CD1c-positive myeloid dendritic cell (primary cell): Measurements from ENCODE around the gene ACYP2.
"Not testable (repeated sequence)": the region's sequence is repeated elsewhere in the genome, so short reads cannot be mapped to it uniquely, and the experiment has no call there.

Source experiments
- DNase-seq: peaks from one replicate; pipeline ENCODE4 v3.0.0-alpha.2; 2016; ENCODE audit errors: extremely low spot score

Gene ACYP2

DNA sequence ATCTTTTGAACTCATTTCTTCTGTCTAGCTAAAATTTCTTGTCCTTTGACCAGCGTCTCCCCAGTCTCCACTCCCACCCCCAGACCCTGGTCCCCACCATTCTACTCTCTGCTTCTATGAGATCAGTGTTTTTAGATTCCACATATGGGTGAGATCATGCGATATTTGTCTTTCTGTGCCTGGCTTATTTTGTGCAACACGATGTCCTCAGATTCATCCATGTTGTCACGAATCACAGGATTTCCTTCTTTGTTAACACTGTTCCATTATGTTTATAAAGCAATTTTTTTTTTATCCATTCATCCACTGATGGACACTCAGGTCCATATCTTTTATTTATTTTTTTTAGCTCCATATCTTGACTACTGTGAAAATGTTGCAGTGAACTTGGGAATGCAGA lies 16.0 kb upstream of the ACYP2 start:
- DNase-seq = no peak

DNA sequence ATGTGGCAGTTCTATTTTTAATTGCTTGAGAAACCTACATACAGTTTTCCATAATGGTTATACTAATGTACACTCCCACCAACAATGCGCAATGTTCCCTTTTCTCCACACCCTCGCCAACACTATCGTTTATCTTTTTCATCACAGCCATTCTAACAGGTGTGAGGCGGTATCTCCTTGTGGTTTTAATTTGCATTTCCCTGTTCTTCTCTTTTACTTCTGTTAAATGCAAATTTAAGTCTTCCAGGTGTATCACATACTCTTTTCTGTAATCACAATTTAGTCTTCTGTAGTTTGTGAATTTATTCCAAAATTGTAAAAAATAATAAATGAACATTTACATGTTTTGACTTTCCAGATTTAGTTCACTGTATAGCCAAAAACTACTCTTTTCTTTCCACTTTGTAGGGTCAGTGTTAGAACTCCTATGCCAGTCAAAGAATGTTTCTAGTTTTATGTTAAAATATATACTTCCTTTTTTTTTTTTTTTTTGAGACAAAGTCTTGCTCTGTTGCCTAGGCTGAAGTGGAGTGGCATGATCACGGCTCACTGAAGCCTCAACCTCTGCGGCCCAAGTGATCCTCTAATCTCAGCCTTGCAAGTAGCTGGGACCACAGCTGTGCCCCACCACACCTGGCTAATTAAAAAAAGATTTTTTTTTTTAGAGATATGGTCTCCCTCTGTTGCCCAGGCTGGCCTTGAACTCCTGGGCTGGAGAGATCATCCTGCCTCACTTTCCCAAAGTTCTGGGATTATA lies 15.4 kb upstream of the ACYP2 start:
- DNase-seq = no peak

DNA sequence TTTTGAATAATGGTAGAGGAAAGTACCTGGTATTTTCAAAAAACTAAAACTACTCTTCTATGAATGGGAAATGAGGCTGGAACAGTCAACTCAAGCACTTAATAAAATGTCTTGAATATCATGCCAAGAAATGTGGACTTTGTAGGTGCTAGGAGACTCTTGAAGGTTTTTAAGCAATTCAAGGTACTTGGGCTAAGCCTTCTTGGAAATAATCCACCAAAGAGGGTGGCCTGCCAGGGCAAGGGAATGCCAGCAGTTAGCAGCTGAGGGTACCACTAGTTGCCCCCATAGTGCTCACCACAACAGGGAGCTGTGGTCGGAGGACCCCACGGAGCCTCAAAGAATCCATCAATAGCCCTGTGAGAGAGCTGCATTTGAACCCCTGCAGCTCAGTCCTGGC lies 14.6 kb upstream of the ACYP2 start:
- DNase-seq = no peak

DNA sequence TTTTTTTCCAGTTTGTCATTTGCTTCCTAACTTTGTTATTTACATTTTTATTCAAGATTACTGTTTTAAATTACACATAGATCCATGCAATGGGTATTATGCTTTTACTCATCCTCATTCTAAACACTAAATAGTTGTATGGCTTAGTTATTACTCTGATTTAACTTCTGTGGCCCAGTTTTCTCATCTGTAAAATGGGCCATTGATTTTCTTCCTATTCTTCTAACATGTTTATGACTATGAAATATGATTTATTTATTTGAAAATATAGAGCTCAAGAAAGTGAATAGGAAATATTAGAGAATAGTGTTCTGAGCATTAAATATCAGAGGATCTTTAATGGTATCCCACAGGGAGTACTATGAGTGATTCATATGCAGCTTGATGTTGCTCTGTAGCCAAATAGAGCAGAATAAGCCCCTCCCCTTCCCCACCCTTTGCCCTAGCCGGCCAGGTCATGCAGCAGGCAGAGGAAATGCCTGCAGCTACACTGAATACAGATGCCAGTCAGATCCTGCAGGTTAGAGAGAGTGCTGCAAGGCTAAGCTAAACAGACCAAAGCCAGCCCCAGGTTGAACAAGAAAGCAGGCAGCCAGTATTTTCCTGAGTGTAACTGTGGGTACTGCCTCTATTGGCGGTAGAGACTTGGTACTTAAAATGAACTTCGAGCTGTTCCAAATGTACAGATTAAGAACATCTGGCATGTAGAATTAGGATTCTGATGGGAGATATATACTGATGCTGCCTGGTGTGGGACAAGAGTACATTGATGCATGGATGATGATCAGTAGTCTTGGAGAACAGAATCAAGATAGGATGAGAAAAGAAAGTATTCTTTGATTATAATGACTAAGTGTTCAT lies 11.7 kb upstream of the ACYP2 start:
- DNase-seq = no peak

DNA sequence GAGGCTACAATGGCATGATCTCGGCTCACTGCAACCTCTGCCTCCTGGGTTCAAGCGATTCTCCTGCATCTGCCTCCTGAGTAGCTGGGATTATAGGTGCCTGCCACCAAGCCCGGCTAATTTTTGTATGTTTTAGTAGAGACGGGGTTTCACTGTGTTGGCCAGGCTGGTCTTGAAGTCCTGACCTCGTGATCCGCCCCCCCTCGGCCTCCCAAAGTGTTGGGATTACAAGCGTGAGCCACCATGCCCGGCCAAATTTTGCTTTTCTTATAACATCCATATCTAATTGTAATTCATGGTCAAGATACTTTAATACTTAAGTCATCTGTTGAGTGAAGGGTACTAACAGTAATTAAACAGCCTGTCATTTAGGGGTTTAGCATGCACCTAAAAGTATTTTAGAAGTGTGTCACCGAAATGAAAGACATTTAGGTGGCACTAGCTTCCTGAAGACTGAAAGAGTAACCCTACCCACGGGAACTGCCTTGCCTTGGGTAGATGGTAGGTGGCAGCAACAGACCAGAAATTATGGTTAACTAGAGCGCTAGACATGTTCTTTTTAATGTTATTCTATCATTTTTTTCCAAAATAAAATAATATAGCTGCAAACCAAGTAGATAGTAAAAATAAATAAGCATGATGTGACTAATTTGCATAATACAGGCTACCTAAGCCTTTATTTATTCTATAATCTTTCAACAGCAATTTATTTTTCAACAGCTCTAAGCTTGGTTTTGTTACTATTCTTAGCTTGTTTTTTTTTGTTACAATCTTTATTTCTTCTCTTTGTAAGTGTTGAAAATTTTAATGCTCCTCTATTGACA lies 8.6 kb upstream of the ACYP2 start:
- DNase-seq = peak; percentile 41

DNA sequence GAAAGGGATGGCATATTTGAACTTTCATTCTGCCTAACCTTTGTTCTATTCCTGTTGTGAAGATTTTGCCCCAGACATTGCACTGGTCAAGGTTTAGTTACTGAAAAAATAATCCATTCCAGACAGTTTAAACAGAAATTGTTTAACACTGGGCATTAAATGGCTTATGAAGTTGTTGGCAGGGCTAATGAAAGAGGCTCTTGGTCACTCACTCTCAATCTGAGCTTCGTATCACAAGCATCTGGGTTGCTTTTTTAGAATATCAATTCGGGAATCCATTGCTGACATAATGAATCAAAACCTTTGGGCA lies 8.0 kb upstream of the ACYP2 start:
- no peak for DNase-seq

DNA sequence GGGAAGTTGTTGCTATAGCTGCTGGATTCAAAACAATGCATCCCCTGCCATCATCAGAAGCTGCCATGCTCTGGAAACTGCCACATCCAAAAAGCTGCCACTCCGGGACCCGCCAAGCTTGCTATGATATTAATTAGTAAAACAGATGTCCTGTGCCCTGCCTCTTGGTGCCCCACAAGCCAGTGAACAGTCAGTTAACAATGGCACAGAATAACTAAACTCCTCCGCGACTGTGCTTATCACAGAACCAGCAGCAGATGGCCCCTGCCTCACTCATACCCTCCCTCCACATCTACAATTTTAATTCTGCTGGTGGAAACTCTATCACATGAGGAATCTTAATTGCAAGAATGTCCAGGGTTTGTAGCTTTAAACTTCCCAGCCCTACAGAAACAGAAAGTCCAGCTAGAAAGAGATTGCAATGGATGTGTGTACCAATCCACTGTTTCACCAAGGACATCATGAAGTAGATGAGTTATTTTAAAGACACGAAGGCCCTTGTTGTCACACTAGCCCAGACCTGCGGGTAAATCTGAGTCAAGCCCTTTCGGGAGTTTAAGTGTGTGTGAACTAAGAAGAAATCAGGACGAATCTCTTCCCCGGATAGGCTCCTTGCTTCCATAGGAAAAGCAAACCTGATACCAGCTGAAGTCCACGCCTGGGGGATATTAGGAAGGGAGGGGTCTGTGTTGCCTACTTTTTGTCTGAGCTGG lies 7.4 kb upstream of the ACYP2 start:
- no peak for DNase-seq

DNA sequence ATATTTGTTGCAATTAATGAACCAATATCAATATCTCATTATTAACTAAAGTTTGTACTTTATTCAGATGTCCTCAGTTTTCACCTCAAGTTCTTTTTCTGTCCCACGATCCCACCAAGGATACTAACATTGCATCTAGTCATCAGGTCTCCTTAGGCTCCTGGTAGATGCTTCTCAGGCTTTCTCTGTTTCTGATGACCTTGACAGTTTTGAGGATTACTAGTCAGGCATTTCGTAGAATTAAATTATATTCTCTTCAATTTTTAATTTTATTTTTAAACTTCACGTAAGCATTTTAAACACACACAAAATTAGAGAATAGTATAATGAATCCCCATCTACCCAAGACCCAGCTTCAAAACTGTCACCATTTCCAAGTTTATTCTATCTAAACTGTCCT lies 5.6 kb upstream of the ACYP2 start:
- no peak for DNase-seq

DNA sequence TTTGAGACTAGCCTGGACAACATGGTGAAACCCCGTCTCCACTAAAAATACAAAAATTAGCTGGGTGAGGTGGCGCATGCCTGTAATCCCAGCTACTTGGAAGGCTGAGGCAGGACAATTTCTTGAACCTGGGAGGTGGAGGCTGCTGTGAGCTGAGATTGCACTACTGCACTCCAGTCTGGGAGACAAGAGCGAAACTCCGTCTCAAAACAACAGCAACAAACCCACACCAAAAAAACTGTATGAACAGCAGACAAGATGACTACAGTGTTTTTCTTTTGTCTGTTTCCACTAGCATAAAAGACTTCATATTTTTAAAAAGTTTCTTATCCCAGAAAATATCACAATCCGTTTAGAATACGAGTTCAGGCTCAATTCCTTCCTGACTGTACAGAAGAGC lies 936 bp upstream of the ACYP2 start:
- not testable (repeated sequence) for DNase-seq

DNA sequence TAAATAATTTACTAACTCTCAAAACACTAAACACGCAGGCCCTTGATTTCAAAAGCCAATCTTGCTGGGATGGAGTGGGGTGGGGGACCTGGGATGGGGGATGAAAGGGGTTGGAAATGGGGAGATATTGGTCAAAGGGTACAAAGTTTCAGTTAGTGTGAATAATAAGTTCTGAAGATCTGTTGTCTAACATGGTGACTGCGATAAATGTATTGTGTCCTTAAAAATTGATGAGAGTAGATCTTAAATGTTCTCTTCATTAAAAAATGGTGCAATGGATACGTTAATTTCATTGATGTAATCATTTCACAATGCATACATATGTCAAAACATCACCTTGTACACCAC lies 505 bp upstream of the ACYP2 start:
- DNase-seq = no peak

DNA sequence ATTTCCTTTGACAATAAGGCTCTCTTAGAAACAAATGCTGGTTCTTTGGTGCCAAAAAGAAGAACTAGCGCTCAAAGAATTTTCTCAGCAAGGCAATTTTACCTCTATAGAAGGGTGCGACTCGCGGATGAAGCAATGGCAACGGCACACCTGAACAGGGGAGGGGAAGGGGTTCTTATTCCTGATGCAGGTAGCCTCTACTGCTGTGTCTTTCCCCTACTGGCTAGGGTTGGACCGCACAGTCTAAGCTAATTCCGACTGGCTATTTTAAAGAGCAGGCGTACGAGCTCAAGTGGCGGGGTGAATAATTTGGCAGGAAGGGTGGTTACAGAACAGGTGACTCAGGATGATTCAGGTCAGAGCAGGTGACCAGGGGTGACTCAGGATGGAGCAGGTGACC lies 1.2 kb downstream of the ACYP2 start:
- DNase-seq = not testable (repeated sequence)

DNA sequence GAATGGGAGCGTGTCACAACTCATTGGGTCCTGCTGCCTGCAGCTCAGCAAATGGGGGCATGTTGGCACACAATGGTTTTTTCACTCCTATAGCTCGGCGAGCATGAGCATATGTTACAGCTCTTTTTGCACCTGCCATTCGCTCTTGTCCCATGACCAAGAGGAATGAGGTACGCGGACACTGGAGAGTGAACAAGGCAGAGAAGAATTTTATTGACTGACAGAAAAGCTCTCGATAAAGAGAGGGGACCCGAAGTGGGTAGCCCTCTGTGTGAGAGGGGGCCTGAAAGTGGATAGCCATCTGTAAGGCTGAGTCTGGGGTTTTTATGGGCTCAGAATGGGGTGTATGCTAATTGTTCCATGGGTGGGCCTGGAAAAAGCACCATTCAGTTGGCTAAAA lies 5.5 kb downstream of the ACYP2 start:
- DNase-seq = no peak

DNA sequence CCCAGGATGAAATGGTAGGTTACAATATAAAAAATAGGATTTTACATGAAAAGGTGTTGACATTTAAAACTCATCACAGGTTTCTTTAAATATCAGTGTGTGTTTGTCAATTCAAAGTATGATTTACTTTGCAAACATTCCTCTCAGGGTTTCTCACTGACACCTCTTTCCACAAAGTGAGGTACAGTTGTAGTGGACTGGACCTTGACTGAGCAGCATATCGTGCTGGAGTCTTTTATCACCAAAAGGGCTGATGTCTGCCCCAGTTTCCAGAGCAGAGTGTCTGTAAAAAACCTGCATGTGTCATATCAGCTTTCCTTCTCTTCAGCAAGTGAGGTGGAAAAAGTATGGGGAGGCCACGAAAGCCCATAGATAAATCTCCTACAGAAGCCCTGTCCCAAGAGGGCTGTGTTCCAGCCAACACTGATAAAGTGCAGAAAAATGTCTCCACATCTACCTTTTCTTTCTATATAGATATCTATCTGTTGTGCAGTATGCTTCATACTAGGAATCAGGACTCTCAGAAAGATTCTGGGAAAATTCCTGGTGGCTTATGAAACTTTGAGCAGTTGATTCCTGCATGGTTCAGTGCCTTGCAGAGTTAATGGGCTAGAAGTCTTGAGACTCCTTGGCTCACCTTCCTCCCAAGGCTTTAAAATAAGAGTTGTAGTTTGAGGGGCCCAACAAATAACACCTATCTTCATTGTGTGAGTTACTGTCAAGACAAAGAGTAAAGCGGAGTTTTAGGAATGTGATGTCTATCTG lies 6.9 kb downstream of the ACYP2 start:
- DNase-seq = no peak

DNA sequence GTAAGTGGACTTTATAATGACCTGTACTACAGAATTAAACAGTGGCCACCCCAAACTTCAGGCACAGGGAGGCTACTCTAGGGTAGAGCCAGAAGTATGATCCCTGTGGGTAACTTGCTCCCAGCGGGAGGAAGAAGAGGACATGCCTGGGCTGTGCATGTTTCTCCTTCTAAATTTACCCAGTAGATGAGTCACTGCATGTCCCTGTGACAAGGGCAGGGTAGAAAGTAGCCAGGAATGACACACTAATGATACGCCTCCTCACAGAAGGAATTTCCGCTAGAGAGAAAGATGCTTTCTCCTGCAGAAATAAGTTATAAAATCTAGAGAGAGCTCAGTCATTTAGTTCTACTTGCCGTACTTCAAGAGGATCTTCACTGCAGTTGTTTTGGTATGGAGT lies 7.5 kb downstream of the ACYP2 start:
- DNase-seq = no peak

DNA sequence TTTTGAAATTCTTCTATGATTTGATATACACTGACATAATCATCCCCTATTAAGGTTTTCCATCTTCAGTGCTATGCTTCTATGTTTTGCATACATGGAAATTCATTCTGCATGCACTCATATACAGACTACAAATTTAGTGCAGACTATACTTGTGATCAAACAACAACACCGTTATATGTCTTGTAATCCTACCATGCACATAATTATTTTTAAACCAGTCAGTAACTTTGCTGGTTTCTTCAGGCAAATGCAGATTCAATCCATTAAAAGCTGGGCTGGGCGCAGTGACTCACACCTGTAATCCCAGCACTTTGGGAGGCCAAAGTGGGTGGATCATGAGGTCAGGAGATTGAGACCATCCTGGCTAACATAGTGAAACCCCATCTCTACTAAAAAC lies 11.8 kb downstream of the ACYP2 start:
- DNase-seq = not testable (repeated sequence)

DNA sequence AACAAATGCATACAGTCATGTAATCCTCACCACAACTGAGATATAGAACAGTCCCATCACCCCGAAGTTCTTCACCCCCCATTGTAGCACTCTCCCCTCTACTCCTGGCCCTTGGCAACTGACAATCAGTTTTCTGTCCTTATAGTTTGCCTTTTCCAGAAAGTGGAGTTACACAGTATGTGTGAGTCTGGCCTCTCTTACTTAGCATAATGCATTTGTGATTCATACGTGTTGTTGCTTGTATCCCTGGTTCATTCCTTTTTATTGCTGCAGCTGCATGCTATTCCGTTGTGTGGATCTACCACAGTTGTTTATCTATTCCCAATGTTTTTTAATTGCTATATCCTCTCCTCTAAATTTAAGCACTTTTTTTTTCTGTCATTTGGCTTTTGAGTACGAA lies 17.6 kb downstream of the ACYP2 start:
- DNase-seq = no peak

DNA sequence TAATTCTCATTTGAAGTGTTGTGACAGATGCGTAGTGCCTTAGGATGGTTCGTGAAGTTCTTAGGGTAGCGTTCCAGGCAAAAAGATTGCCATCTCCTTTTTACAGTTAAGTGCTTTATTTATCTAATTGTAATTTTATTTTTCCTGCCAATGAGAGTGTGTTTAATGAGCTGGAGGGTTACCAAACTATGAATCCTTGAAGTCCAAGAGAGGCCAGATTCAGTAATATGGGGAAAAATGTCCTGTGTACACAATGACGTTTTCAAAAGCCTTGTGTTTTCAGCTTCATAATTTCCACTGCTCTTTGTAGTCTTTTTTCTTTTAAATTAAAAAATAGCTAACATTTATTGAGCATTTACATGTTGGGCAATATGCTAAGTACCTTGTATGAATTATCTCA lies 23.8 kb downstream of the ACYP2 start:
- DNase-seq = no peak

DNA sequence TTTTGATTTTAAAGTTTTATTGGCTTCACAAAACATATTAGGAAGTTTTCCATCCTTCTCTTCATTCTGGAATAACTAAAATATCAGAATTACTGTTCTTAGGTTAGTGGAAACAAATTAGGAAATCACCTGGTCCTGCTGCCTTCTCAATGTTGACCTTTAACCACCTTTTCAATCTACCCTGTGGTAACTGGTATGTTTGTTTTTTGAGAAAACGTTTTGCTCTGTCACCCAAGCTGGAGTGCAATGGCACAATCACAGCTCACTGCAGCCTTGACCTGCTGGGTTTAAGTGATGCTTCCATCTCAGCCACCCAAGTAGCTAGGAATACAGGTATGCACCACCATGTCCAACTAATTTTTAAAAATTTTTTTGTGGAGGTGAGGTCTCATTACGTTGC lies 28.4 kb downstream of the ACYP2 start:
- DNase-seq = no peak

DNA sequence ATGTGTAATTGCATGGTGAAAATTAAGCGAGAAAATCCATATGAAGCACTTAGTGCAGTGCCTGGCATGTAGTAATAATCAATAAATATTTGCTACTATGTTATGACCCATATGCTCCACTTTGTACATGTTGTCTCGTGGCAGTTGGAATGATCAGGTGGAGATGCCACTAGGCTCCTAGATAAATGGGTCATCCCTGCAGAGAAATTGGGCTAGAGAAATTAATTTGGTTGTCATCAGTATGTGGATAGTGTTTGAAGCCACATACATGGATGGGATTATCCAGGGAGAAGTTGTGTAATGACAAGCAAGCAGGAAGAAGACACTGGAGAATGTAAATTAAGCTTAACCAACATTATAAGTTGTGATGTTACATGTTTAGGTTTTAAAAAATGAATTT lies 33.0 kb downstream of the ACYP2 start:
- DNase-seq = no peak

DNA sequence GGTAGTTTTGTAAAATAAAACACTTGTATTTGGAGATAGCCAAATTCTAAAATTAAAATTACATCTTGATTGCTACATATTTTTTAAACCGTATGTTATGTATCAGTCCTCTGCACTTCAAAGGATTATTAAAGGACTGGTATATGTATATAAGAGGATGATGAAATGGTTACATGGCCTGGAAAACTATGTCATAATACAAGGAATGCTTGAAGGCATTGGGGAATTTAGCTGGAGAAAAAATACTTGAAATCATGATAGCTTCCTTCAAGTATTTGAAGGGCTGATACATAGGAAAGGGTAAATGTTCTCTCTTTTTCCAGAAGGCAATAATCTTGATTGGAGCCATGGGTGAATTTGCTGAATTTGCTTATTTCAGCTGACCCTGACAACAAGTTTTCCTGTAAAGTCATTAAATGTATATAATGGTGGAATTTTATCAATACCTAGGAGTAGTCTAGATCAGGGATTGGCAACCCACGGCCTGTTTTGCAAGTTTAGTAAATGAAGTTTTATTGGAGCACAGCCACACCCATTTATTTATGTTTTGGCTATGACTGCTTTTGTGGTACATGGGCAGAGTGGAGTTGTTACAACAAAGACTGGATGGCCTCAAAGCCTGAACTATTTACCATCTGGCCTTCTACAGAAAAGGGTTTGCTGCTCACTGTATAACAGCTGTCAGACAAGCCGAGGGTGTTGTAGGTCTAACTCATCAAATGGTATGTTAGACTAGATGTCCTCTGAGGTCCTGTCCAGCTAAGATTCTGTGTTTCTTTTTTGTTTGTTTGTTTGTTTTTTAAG lies 34.4 kb downstream of the ACYP2 start:
- no peak for DNase-seq

DNA sequence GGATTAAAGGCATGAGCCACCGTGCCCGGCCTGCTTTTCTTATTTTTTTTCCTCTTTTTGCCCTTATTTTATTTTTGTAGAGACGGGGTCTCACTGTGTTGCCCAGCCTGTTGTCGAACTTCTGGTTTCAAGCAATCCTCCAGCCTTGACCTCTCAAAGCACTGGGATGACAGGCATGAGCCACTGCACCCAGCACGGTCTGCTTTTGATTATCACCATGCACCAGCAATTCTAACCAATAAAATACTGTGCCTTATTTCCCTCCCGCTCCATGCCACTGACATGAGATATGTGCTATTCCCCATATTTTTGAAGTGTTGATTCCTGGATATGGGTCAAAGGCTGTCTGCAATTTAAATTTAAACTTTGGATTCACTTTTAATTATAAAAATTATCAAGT lies 42.9 kb downstream of the ACYP2 start:
- no peak for DNase-seq
